HG03025 (cell line): Measurements from ENCODE around the gene DPH7.
"Not testable (repeated sequence)": the region's sequence is repeated elsewhere in the genome, so short reads cannot be mapped to it uniquely, and the experiment has no call there.

Experiments used
- ATAC-seq: cut with Tn5 transposase; IDR thresholded peaks from one replicate; pipeline ENCODE4 v1.9.1; 2021; ENCODE audit warnings: mild to moderate bottlenecking, moderate library complexity; ENCODE audit not compliant: unreplicated experiment, low FRiP score

DPH7 gene

GRCh38 chr9:137578518-137579258 is at the start of gene DPH7:
TSS of gene DPH7 (minus strand) at chr9:137578925. CDS start at chr9:137578777, 148 bp downstream.
- ATAC-seq: peak; percentile 62

- ATAC-seq: not testable (repeated sequence)
Measured at GRCh38 chr9:137627406-137627805, 48.7 kb upstream of the DPH7 start.

- ATAC-seq: no peak
Measured at GRCh38 chr9:137626464-137626863, 47.7 kb upstream of the DPH7 start.

- ATAC-seq: not testable (repeated sequence)
Measured at GRCh38 chr9:137622211-137622610, 43.5 kb upstream of the DPH7 start.

- ATAC-seq: no peak
Measured at GRCh38 chr9:137621131-137621757, 42.5 kb upstream of the DPH7 start.

- no peak for ATAC-seq
Measured at GRCh38 chr9:137620581-137620980, 41.9 kb upstream of the DPH7 start.

GRCh38 chr9:137620048-137620405 is 41.3 kb upstream of the DPH7 start:
- no peak for ATAC-seq

GRCh38 chr9:137619240-137620047 is 40.7 kb upstream of the DPH7 start:
- peak; percentile 14 for ATAC-seq

- peak; percentile 70 for ATAC-seq
Measured at GRCh38 chr9:137618105-137619067, 39.7 kb upstream of the DPH7 start, which contains the start of gene EHMT1. TSS of gene EHMT1 (plus strand) at chr9:137619005. CDS start at chr9:137619029, 24 bp downstream.

- no peak for ATAC-seq
Measured at GRCh38 chr9:137615387-137615871, 36.7 kb upstream of the DPH7 start.

GRCh38 chr9:137614631-137615386 is 36.1 kb upstream of the DPH7 start:
- ATAC-seq: no peak

- no peak for ATAC-seq
Measured at GRCh38 chr9:137613738-137614523, 35.2 kb upstream of the DPH7 start.

GRCh38 chr9:137613259-137613658 is 34.5 kb upstream of the DPH7 start:
- no peak for ATAC-seq

GRCh38 chr9:137612741-137613142 is 34.0 kb upstream of the DPH7 start:
- no peak for ATAC-seq

GRCh38 chr9:137611623-137612609 is 33.2 kb upstream of the DPH7 start:
- no peak for ATAC-seq

GRCh38 chr9:137610944-137611343 is 32.2 kb upstream of the DPH7 start:
- ATAC-seq: no peak

GRCh38 chr9:137607141-137607857 is 28.6 kb upstream of the DPH7 start:
- ATAC-seq: no peak
